GM19452 (cell line): Measurements from ENCODE around the gene TTC23.

Source experiments
- ATAC-seq: cut with Tn5 transposase; IDR thresholded peaks from one replicate; pipeline ENCODE4 v1.9.1; 2021; ENCODE audit not compliant: unreplicated experiment

The TTC23 gene

DNA sequence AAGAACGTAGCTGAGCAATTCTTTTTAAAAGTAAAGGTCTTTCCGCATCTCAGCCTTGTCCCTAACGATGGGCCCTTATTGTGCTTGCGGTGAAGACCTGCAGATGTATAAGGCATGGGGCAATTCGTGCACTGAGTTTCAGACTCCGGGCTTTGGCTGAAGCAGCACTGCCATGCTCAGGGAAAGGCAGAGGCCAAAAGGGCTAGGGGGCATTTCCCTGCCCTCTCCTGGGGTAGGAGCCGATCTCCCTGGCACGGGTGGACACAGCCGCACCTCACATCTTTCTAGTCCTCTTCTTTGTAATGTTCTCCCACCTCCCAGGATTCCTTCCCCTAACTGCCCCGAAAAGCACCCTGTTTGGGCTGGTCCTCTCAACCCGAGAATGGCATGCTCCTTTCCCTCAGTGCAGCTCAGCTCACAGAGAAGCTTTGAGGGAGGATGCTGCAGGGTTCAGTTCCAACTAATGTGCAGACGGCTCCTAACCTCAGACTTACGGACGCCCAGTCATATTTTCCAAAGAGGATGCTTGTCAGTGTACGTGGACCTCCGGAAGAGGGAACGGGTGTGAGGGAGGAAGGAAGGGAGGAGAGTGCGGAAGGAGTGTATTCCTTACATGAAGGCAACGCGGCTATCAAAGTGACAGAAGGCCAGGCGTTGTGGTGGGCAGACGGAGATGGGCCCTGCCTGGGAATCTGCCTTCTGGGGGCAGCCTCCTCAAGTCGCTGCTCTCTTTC is 83.3 kb downstream of the TTC23 start:
- ATAC-seq: no peak

- no peak for ATAC-seq
These were observed 84.2 kb downstream of the TTC23 start for GRCh38 chr15:99165020-99165790.

DNA sequence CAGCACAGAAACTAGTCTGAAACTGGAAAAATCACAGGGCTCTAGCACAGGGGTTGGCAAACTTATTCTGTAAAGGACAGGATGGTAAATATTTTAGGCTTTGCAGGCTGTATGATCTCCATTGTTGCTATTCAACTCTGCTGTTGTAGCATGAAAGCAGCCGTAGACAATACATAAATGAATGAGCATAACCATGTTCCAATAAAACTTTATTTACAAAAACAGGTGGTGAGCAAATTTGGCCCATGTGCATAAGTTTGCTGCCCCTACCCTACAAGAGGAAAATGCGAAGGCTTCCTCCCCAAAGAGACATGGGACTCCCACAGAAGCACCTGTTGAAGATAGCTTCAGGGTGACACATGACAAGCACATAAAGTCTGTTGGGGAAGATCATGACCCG is 85.3 kb downstream of the TTC23 start:
- ATAC-seq: no peak

DNA sequence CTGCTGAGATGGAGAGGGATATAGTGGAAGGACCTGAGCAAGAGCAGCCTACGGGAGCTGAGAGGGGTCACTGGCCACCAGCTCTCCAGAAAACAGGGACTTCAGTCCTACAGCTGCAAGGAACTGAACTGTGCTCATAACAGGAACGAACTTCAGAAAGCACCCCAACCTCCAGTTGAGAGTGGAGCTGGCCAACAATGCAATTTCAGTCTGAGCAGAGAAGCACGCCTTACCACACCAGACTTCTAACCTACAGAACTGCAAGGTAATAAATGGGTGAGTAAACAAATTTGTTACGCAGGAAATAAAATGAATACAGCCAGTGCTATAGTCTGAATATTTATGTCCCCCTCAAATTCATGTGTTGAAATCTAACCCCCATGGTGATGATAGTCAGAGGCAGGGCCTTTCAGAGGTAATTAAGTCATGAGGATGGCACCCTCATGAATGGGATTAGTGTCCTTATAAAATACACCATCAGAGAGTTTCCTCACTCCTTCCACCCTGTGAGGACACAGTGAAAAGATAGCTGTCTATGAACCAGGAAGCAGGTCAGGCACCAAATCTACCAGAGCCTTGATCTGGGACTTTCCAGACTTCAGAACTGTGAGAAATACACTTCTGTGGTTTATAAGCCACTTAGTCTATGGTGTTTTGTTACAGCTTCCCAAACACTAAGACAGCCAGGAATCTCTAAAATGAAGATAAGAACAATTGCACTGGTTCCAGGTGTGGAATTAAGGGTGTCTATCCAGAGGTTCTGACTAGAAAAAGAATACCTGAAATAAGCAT is 85.9 kb downstream of the TTC23 start:
- ATAC-seq: no peak

DNA sequence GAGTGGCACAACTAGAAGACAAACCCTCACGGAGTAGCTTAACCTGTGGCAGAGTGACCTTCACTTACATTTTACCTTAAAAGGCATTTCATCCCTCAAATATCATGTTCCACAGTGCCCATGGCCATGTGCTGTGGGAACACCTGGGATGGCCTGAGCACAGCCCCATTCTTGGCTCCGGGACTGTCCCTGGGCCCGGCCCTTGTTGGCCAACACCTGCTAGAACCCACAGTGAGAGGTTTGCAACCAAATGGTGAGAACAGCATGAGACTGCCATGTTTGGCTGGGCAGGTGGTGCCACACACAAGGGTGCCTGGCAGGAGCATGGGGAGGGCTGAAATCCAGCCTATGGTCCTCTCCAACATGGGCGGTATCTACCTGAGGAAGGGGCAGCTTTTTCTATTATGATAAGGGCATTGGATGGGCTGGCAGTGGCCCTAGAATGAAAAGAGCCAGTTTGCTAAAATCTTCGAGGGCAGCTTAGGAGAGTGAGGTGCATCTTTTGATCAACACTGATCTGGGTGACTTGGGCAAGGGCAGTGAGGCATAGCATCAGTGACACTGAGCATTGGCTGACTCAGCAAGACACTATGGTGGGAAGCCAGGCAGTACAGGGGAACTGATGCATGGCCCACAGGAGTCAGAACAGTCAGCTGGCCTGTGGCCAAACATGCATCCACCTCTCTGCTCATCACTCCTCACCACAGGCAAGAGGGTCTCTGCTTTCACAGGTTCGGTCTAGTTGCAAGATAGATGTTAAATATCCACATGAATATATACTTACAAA is 90.6 kb downstream of the TTC23 start:
- ATAC-seq: no peak

- ATAC-seq: no peak
These were observed 91.9 kb downstream of the TTC23 start for GRCh38 chr15:99157456-99157855.

DNA sequence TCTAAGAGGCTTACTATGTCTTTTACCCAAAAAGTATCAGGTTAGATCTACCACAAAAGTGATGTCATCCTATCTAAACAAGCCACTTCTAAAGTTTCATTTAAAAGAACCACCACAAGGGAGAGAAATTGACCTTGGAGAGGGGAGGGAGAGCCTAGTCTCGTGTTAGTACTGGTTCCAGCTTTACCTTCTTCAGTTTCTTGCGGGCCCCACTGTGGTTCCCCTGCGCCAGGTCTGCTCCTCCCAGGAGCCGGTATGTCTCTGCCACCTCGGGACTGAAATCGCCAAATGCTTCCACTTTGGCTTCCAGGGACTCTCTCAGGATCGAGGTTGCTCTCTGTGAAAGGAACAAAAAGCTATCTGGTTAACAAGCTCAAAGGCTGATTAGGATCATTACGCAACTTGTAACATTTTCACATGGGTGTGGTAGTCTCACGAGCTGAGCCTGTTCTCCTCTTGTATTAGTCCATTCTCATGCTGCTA is 93.4 kb downstream of the TTC23 start:
- ATAC-seq: no peak

GRCh38 chr15:99154271-99154670 is 95.1 kb downstream of the TTC23 start:
- ATAC-seq: no peak

GRCh38 chr15:99153026-99153535 is 96.3 kb downstream of the TTC23 start:
- ATAC-seq: no peak

DNA sequence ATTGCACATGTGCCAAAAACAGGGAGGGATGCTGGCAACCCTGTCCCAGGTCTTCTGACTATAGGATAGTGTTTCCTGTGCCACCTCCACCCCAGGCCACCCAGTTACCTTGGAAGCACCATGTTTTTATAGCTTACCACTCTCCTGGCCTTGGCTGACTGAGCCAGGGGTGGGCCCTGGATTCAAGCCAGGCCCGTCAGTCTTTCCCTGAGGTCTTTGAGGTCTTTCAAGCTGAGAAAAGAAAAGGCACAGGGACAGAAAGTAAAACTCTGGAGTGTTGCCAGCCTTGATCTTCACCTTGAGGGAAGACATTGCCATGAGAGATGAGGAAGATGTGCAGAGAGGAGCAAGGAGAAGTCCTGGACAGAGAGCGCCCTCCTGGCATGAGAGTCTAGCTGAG is 98.2 kb downstream of the TTC23 start:
- no peak for ATAC-seq

DNA sequence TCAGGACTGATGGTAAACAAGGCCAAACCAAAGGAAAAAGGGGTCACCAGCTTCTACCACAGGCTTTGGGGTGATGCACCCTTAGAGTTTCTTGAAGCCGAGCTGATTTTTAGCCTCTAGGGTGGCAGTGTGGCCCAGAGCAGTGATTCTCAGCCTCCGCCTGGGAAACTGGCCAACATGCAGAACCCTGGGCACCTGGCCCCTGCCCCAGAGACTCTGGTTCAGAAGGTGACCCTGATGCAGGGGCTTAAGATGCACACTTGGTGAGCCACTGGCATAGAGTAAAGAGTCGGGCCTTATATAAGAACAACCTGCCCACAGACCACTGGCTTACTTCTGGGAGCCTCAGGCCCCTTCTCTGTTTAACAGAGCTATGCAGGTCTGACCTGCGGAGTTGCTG is 100.0 kb downstream of the TTC23 start:
- ATAC-seq: no peak

- no peak for ATAC-seq
These were observed 100.5 kb downstream of the TTC23 start for GRCh38 chr15:99148851-99149276.

DNA sequence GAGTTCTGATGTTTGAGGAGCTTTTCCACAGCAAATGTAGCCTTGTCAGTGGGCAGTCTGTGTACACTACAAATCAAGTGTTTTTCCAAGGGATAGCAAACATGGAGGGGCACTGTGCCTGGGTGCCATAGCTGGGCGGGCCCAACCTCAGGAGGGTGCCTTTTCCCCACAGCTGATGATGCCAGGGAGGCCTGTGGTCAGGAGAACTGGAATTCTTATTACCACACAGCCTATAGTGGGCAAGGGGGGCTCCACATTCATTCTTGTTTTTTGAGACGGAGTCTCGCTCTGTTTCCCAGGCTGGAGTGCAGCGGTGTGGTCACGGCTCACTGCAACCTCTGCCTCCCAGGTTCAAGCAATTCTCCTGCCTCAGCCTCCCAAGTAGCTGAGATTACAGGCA is 102.7 kb downstream of the TTC23 start:
- ATAC-seq: no peak

DNA sequence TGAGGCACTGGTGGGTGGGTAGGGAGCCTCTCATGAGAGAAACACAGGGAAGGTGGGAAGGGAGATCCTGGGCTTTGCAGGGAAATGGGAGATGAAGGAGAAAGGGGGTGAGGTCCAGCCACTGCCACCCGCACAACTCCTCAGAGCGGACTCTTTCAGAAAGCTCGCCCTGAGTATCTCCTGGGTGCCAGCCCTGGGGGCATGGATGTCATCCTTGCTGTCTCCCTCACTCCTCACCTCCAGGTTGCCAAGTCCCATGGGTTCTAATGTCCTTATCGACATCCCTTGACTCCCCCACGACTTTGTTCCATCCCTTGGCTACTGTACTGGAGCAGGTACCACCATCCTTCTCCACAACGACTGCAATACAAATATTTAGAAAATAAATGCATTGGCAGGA is 103.6 kb downstream of the TTC23 start:
- no peak for ATAC-seq

DNA sequence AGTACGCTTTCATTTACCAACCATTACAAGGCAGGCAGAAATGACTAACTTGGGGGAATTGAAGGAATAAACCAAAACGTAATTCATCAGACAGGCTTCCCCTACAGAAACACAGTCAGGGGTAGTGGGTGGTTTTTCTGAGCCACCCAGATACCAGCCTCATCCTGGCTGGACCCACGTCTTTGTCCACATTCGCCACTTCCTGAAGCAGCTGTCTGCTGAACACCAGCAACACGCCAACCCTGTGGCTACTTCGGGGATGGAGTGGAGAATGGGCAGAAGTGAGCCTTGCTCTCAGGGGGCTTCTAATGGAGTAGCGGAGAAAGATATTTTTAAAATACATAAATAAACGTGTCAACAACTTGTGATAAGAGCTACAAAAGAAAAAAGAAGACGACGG is 104.4 kb downstream of the TTC23 start:
- ATAC-seq: no peak

- ATAC-seq: no peak
These were observed 105.4 kb downstream of the TTC23 start for GRCh38 chr15:99143655-99144610.

DNA sequence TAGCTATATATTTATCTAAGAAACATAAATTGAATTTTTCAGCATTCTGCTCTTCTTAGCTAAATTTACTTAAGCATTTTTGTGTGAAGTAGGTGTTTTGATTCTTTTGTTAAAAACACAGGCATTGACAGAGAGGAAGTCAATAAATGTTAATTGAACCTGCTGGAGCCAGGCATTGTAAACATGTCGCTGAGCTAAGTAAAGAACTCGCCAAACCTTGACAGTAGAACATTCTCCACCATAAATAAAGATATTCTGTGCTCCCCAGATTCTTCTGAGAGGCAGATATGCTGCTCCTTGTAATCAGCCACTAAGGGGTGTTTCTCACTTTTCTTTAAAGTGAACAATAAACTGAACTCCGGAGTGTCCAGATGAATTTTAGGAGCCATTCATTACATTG is 106.1 kb downstream of the TTC23 start:
- ATAC-seq: no peak

DNA sequence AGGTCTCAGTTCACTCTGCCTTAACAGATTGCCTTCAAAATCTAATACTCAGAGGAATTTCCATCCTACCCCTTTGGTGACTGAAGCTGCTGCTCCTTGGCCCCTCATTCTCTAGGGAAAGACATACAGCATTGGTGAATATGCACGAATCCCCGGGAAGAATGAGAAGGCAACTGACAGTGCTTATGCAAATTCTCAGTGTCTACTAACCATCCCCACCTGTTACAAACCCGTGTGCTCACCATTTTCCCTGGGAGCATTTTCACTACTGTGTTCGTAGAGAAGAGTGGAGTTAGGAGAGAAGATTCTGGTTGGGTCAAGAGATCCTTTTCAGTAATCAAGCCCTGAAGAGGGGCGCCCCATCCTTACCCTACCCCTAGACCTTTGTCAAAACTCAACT is 106.8 kb downstream of the TTC23 start:
- ATAC-seq: no peak

- ATAC-seq: no peak
These were observed 107.4 kb downstream of the TTC23 start for GRCh38 chr15:99141943-99142342.
